K562 (cell line): ENCODE measurements around the gene ATP8B4. TPM values are rescaled to one million over a fixed set of nuclear protein-coding genes. Genes with fewer than 3 reads are reported as not detected.

Experiments
- ATAC-seq: fragments of 200-7000 bp; cut with Tn5 transposase; 3 replicates; pipeline ENCODE4 v1.9.1; 2020; ENCODE audit warnings: moderate library complexity
- BruUV-seq: library from RNA; stranded (reverse); fragments of 400-500 nt; replicated peaks from 2 replicates; lab custom pipeline; 2021; lab: Mats Ljungman, UMichigan
- CTCF ChIA-PET: fragments of 300-600 bp; formaldehyde crosslinking; extraction: SDS; loops from one replicate; lab custom pipeline; 2021; ENCODE audit warnings: low intra/inter-chr PET ratio; lab: Yijun Ruan, JAX
- POLR2A ChIA-PET: fragments of 300-600, 350-650 bp; sonication (Branson Sonifier 250); formaldehyde crosslinking; extraction: SDS; loops from one replicate; lab custom pipeline; 2021; ENCODE audit warnings: antibody characterized with exemption, inconsistent platforms; lab: Yijun Ruan, JAX
- DNase-seq, 4 experiments: peaks; one replicate each; pipeline versions ENCODE4 v3.0.0 to v3.0.0-alpha.2; 2011 to 2018; ENCODE audit warnings: low spot score in 3 of 4, mixed read lengths in 3 of 4; ENCODE audit errors: extremely low read depth in 1 of 4
- FAIRE-seq: peaks from 2 replicates; lab custom pipeline; 2011; peaks lifted over from hg19 to GRCh38; lab: Jason Lieb, UNC
- H2AFZ ChIP-seq: 2 replicates; pipeline ENCODE4 v1.6.0; 2011; ENCODE audit warnings: low read depth, low read length, control low read depth, inconsistent platforms
- H3K27ac ChIP-seq: fragments of 200-600 bp; 3 replicates; pipeline ENCODE4 v1.8.0; 2011; ENCODE audit warnings: low read depth, mild to moderate bottlenecking, control low read depth, inconsistent platforms, low read length, moderate library complexity, mixed read lengths; ENCODE audit errors: extremely low read depth
- H3K27me3 ChIP-seq, 2 experiments: fragments of 300-600 bp in 1 of 2; 2 replicates in 1 of 2; 3 replicates in 1 of 2; pipeline versions ENCODE4 v1.6.0 to v1.8.0; 2011; ENCODE audit warnings: inconsistent platforms in 2 of 2, low read length in 2 of 2, mild to moderate bottlenecking in 1 of 2, mixed read lengths in 1 of 2, moderate library complexity in 1 of 2; ENCODE audit not compliant: control insufficient read depth in 2 of 2, insufficient read depth in 2 of 2
- H3K36me3 ChIP-seq: fragments of 300-600 bp; 3 replicates; pipeline ENCODE4 v1.8.0; 2011; ENCODE audit warnings: mild to moderate bottlenecking, low read length, inconsistent platforms; ENCODE audit not compliant: control insufficient read depth, insufficient read depth
- H3K4me1 ChIP-seq, 2 experiments: fragments of 200-600 bp in 1 of 2; replicated peaks in 1 of 2; 2 replicates in 1 of 2; 3 replicates in 1 of 2; pipeline versions ENCODE4 v1.5.1 to v1.8.0; 2011; ENCODE audit warnings: inconsistent platforms in 2 of 2, low read length in 2 of 2, mild to moderate bottlenecking in 1 of 2, mixed read lengths in 1 of 2, moderate library complexity in 1 of 2; ENCODE audit not compliant: control insufficient read depth in 2 of 2, insufficient read depth in 2 of 2
- H3K4me2 ChIP-seq: 2 replicates; pipeline ENCODE4 v1.6.1; 2011; ENCODE audit warnings: low read length, control low read depth, inconsistent platforms, mixed read lengths; ENCODE audit not compliant: insufficient read depth
- H3K4me3 ChIP-seq: fragments of 200-600 bp; sonication (generic), shearing (Covaris generic); 2 replicates; pipeline ENCODE4 v1.5.1; 2016; ENCODE audit warnings: control low read depth, inconsistent platforms
- H3K79me2 ChIP-seq: fragments of 200-600 bp; 3 replicates; pipeline ENCODE4 v1.8.0; 2011; ENCODE audit warnings: low read length, inconsistent platforms; ENCODE audit not compliant: control insufficient read depth, insufficient read depth
- H3K9ac ChIP-seq, 2 experiments: 2 replicates each; pipeline versions ENCODE4 v1.6.0 to v1.6.1; 2011; ENCODE audit warnings: low read depth in 2 of 2, low read length in 2 of 2, control low read depth in 1 of 2, inconsistent platforms in 1 of 2, mild to moderate bottlenecking in 1 of 2, mixed read lengths in 1 of 2; ENCODE audit not compliant: insufficient read depth in 1 of 2
- H3K9me1 ChIP-seq: one replicate; pipeline ENCODE4 v1.6.0; 2011; ENCODE audit warnings: inconsistent platforms, mild to moderate bottlenecking, low read length, moderate library complexity; ENCODE audit not compliant: control insufficient read depth, insufficient read depth
- H3K9me3 ChIP-seq: replicated peaks from 2 replicates; pipeline ENCODE4 v1.5.1; 2011; ENCODE audit warnings: low read depth, low read length, inconsistent platforms; ENCODE audit not compliant: control insufficient read depth, insufficient read depth
- H4K20me1 ChIP-seq: replicated peaks from 2 replicates; pipeline ENCODE4 v1.6.1; 2011; ENCODE audit warnings: low read length, inconsistent platforms, mixed read lengths; ENCODE audit not compliant: control insufficient read depth, insufficient read depth
- C11orf30 ChIP-seq: fragments of 450-650 bp; IDR thresholded peaks from 2 replicates; pipeline ENCODE4 v1.6.1; 2016; ENCODE audit warnings: low read depth, mild to moderate bottlenecking
- DACH1 ChIP-seq: fragments of 450-650 bp; IDR thresholded peaks from 2 replicates; pipeline ENCODE4 v1.6.1; 2018; ENCODE audit not compliant: partially characterized antibody
- HNRNPL ChIP-seq: fragments of 200-400 bp; formaldehyde crosslinking; IDR thresholded peaks from 2 replicates; pipeline ENCODE4 v1.6.1; 2017; ENCODE audit warnings: low read depth, mild to moderate bottlenecking, low read length
- ILK ChIP-seq: fragments of 450-650 bp; IDR thresholded peaks from 2 replicates; pipeline ENCODE4 v1.6.1; 2016; ENCODE audit warnings: missing genetic modification characterization, low read depth, mild to moderate bottlenecking, missing compliant biosample characterization, moderate library complexity, borderline replicate concordance
- OTX1 ChIP-seq: fragments of 450-650 bp; formaldehyde crosslinking; IDR thresholded peaks from 2 replicates; pipeline ENCODE4 v1.4.0; 2022; ENCODE audit warnings: mild to moderate bottlenecking
- SMARCC2 ChIP-seq: fragments of 450-650 bp; IDR thresholded peaks from 2 replicates; pipeline ENCODE4 v1.6.1; 2017; ENCODE audit warnings: antibody characterized with exemption, moderate library complexity, mild to moderate bottlenecking, low read depth
- ZNF121 ChIP-seq: sonication (generic); formaldehyde crosslinking; conservative IDR thresholded peaks from 2 replicates; pipeline ENCODE4 v1.8.0; 2022; ENCODE audit warnings: missing genetic modification reagents
- ZNF75A ChIP-seq: fragments of 450-650 bp; formaldehyde crosslinking; IDR thresholded peaks from 2 replicates; pipeline ENCODE4 v1.4.0; 2020; ENCODE audit warnings: mild to moderate bottlenecking
- WGBS: fragments of 100-300 bp; shearing (Covaris generic); methylation state at CpG from one replicate; pipeline ENCODE4 v1.1.6; 2016; ENCODE audit warnings: low coverage, mixed read lengths; ENCODE audit not compliant: insufficient coverage; ENCODE audit errors: missing lambda C conversion rate; 5-methylcytosine and 5-hydroxymethylcytosine counted together
- in situ Hi-C: fragments of 300-500 bp; cut with MboI; formaldehyde crosslinking; loops from 4 replicates; pipeline ENCODE4 v1.15.0; 2018; ENCODE audit warnings: inconsistent platforms, mixed read lengths
- intact Hi-C: fragments of 100-400 bp; cut with micrococcal nuclease; formaldehyde crosslinking; loops from 2 replicates; pipeline ENCODE4 v1.14.2; 2022
- polyA plus RNA-seq, 8 experiments: library from polyadenylated mRNA; depleted of rRNA in 4 of 8; stranded (reverse) in 5 of 8; unstranded in 3 of 8; fragments of >200 nt; fragmentation: Nextera tagmentation in 2 of 8; fragmentation: Illumina TruSeq in 1 of 8; extraction: Ambion mirVana in 2 of 8; extraction: Trizol in 1 of 8; gene quantifications; 2 replicates each; pipeline versions ENCODE4 v1.2.1 to v1.2.3, GENCODE V29; 2011 to 2014; ENCODE audit warnings: inconsistent platforms in 1 of 8, missing spikeins in 1 of 8
- total RNA-seq, 7 experiments: library from RNA; depleted of rRNA in 6 of 7; stranded (reverse); fragments of >200 nt in 6 of 7; fragmentation: Illumina TruSeq in 2 of 7; extraction: Trizol in 2 of 7; gene quantifications; 2 replicates each; pipeline versions ENCODE4 v1.2.1 to v1.2.3, GENCODE V29; 2011 to 2021; ENCODE audit warnings: low replicate concordance in 1 of 7
- TF ChIP-seq, protein P1 (sequence below): fragments of 250-450 bp; sonication (Bioruptor Pico); IDR thresholded peaks from 2 replicates; pipeline ENCODE4 v1.5.0; 2022; ENCODE audit warnings: mild to moderate bottlenecking
- TF ChIP-seq, protein P2 (sequence below): sonication (generic); formaldehyde crosslinking; IDR thresholded peaks from 2 replicates; pipeline ENCODE4 v1.5.0; 2020; ENCODE audit warnings: missing genetic modification reagents
- TF ChIP-seq, protein P3 (sequence below): sonication (generic); formaldehyde crosslinking; IDR thresholded peaks from 2 replicates; pipeline ENCODE4 v1.8.0; 2022; ENCODE audit warnings: mild to moderate bottlenecking, missing genetic modification reagents

The ATP8B4 gene
- total and polyA plus RNA-seq, 9 of the 15 experiments (the other 6 are each of a cell fraction or from before 2014, with no cell fraction given): 0.14 to 2.5 (median 0.44) TPM

DNA sequence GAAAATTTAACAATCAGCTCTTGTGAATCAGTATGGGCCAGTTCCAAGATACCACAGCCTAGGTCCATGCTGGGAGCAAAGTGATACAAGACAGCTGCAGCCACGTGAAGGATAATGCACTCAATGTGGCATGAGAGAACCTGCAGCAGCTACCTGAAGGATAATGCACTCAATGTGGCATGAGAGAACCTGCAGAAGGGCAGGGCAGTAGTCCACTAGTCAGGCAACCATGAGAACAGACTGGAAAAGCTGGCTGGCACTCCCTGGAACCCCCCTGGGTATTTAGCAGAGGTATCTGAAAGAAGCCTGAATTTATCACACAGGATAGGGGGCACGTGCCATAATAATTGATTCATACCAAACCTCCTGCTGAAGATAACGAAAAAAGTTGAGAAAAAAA, 237.6 kb downstream of the ATP8B4 start (continued):
- TF ChIP-seq, protein P1, sequence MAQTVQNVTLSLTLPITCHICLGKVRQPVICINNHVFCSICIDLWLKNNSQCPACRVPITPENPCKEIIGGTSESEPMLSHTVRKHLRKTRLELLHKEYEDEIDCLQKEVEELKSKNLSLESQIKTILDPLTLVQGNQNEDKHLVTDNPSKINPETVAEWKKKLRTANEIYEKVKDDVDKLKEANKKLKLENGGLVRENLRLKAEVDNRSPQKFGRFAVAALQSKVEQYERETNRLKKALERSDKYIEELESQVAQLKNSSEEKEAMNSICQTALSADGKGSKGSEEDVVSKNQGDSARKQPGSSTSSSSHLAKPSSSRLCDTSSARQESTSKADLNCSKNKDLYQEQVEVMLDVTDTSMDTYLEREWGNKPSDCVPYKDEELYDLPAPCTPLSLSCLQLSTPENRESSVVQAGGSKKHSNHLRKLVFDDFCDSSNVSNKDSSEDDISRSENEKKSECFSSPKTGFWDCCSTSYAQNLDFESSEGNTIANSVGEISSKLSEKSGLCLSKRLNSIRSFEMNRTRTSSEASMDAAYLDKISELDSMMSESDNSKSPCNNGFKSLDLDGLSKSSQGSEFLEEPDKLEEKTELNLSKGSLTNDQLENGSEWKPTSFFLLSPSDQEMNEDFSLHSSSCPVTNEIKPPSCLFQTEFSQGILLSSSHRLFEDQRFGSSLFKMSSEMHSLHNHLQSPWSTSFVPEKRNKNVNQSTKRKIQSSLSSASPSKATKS: no peak
- no peak for TF ChIP-seq DACH1
- TF ChIP-seq ZNF121 (CRISPR knock-in tag): no peak
- no peak for TF ChIP-seq ILK

DNA sequence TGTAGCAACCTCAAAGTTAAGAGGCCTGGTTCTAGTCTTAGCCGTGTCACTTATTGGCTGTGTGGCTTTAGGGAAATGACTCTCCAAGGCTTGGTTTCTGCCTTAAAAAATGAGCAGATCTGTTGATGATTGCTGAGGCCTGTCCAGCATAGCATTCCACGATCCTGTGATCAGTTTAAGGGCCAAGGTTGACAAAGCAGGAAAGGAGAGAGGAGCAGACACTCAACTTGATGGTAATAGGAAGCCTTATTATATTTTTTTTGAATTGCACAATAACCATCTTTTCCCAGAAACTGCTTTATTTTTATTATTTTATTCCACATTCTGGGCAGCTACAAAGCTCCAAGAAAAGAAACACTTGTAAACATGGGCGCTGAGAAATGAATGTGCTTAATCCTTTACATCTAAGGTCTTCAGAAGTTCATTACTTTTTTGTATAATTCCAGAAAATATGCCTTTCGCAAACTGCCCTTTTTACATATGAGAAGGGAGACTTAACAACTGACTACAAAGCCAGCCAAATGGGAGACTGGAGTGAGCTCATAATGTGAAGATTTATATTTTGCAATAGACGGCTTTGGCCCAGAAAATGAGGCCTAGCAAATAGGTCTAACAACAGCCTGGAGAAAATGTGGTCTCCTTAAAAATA, 241.0 kb downstream of the ATP8B4 start:
- no peak overlapping the region for H2AFZ ChIP-seq
- no peaks in the 10 kb centered on the region for H4K20me1 ChIP-seq
- BruUV-seq: no TSS peak
- H3K9me3 ChIP-seq: no peaks in the 10 kb centered on the region
- no peaks in the 10 kb centered on the region for H3K36me3 ChIP-seq
- no peak overlapping the region for H3K27ac ChIP-seq
- DNase-seq (no peak), ATAC-seq (no peak), FAIRE-seq (no peak)
- H3K9me1 ChIP-seq: no peaks in the 10 kb centered on the region
- no peaks in the 10 kb centered on the region for H3K27me3 ChIP-seq
- no peaks in the 10 kb centered on the region for H3K79me2 ChIP-seq
- no peak overlapping the region for H3K4me2 ChIP-seq
- no peaks in the 10 kb centered on the region for H3K4me1 ChIP-seq
- WGBS: 10% methylated on average over 5 of the region's 5 CpGs
- H3K4me3 ChIP-seq: no peak overlapping the region
- ChIA-PET POLR2A (no interaction called here), CTCF (interaction anchor here (2.3 kb wide), 1 partner anchor 267 kb away, joined by 13 read pairs; no protein-coding TSS in a partner anchor)
- in situ Hi-C loops: loop anchor here (25.0 kb wide), 1 partner anchor 434 kb away; no protein-coding TSS in a partner anchor
- H3K9ac ChIP-seq: no peak overlapping the region
- intact Hi-C loops: loop anchor here (2.0 to 10.0 kb wide), 3 partner anchors 125 to 267 kb away; no protein-coding TSS in a partner anchor
- TF ChIP-seq, protein P2, sequence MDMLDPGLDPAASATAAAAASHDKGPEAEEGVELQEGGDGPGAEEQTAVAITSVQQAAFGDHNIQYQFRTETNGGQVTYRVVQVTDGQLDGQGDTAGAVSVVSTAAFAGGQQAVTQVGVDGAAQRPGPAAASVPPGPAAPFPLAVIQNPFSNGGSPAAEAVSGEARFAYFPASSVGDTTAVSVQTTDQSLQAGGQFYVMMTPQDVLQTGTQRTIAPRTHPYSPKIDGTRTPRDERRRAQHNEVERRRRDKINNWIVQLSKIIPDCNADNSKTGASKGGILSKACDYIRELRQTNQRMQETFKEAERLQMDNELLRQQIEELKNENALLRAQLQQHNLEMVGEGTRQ (CRISPR knock-in tag): no peak
- TF ChIP-seq SMARCC2: no peak
- no peak for TF ChIP-seq C11orf30
- TF ChIP-seq, protein P3, sequence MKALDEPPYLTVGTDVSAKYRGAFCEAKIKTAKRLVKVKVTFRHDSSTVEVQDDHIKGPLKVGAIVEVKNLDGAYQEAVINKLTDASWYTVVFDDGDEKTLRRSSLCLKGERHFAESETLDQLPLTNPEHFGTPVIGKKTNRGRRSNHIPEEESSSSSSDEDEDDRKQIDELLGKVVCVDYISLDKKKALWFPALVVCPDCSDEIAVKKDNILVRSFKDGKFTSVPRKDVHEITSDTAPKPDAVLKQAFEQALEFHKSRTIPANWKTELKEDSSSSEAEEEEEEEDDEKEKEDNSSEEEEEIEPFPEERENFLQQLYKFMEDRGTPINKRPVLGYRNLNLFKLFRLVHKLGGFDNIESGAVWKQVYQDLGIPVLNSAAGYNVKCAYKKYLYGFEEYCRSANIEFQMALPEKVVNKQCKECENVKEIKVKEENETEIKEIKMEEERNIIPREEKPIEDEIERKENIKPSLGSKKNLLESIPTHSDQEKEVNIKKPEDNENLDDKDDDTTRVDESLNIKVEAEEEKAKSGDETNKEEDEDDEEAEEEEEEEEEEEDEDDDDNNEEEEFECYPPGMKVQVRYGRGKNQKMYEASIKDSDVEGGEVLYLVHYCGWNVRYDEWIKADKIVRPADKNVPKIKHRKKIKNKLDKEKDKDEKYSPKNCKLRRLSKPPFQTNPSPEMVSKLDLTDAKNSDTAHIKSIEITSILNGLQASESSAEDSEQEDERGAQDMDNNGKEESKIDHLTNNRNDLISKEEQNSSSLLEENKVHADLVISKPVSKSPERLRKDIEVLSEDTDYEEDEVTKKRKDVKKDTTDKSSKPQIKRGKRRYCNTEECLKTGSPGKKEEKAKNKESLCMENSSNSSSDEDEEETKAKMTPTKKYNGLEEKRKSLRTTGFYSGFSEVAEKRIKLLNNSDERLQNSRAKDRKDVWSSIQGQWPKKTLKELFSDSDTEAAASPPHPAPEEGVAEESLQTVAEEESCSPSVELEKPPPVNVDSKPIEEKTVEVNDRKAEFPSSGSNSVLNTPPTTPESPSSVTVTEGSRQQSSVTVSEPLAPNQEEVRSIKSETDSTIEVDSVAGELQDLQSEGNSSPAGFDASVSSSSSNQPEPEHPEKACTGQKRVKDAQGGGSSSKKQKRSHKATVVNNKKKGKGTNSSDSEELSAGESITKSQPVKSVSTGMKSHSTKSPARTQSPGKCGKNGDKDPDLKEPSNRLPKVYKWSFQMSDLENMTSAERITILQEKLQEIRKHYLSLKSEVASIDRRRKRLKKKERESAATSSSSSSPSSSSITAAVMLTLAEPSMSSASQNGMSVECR (CRISPR knock-in tag): no peak
- TF ChIP-seq ZNF75A: no peak
- TF ChIP-seq OTX1: no peak
- no peak for TF ChIP-seq HNRNPL
